ENCODE results near the gene SEZ6. TPM values are rescaled to one million over a fixed set of nuclear protein-coding genes. Genes with fewer than 3 reads are reported as not detected.

SEZ6 gene
- total and polyA plus RNA-seq, 4 donors: 0.07 to 0.54 (median 0.18) TPM; not detected in 1

DNA sequence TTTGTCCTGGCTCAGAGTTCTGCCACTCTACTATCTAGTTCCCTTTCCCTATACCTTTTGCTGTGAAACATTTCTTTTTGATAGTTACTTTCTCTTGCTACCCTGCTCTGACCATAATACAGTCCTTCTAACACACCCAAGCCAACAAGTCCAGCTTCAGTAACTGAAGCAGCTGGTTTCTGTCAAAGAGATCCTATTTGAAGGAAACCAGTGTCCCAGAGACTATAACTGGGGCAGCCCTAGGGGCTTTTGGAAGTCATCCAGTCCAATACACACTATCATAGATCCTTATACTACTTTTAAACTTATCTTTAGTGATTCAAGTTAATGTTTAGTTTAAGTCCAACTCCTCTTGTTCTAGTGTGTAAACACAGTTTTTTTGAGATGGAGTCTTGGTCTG is 85.6 kb downstream of the SEZ6 start:
- no peak for ATAC-seq (ENCODE audit: insufficient read depth, low FRiP score)
- Histone ChIP-seq H3K4me3 (no peak overlapping the region), H3K9me3 (ENCODE audit: control insufficient read depth in 4 of 4, insufficient read depth in 3 of 4, low read length in 3 of 4) (peaks cover 0 to 2% (median 0%) of the 10 kb centered on the region in 4 donors), H3K36me3 (ENCODE audit: control insufficient read depth in 4 of 4, insufficient read depth in 4 of 4, low read length in 4 of 4) (peaks cover 43 to 57% (median 46%) of the 10 kb centered on the region in 4 donors), H3K4me1 (ENCODE audit: control insufficient read depth in 5 of 5, insufficient read depth in 5 of 5, low read length in 5 of 5) (peaks cover 0 to 6% (median 0%) of the 10 kb centered on the region in 5 donors), H3K27me3 (ENCODE audit: control insufficient read depth in 3 of 3, insufficient read depth in 3 of 3, low read length in 2 of 3) (no peaks in the 10 kb centered on the region), H3K9ac (ENCODE audit: insufficient read depth in 1 of 2, low read length in 2 of 2) (peak overlapping the region in 1 of 2 donors; percentile 19), H3K27ac (ENCODE audit: low read depth in 1 of 2, low read length in 1 of 2) (no peak overlapping the region)
- peak in 2 of 3 donors; percentile 77 to 87 for DNase-seq
- TF ChIP-seq, protein P1, sequence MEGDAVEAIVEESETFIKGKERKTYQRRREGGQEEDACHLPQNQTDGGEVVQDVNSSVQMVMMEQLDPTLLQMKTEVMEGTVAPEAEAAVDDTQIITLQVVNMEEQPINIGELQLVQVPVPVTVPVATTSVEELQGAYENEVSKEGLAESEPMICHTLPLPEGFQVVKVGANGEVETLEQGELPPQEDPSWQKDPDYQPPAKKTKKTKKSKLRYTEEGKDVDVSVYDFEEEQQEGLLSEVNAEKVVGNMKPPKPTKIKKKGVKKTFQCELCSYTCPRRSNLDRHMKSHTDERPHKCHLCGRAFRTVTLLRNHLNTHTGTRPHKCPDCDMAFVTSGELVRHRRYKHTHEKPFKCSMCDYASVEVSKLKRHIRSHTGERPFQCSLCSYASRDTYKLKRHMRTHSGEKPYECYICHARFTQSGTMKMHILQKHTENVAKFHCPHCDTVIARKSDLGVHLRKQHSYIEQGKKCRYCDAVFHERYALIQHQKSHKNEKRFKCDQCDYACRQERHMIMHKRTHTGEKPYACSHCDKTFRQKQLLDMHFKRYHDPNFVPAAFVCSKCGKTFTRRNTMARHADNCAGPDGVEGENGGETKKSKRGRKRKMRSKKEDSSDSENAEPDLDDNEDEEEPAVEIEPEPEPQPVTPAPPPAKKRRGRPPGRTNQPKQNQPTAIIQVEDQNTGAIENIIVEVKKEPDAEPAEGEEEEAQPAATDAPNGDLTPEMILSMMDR (IDR thresholded peaks at IDR 0.05; ENCODE audit: control extremely low read depth, extremely low read depth): no peak

DNA sequence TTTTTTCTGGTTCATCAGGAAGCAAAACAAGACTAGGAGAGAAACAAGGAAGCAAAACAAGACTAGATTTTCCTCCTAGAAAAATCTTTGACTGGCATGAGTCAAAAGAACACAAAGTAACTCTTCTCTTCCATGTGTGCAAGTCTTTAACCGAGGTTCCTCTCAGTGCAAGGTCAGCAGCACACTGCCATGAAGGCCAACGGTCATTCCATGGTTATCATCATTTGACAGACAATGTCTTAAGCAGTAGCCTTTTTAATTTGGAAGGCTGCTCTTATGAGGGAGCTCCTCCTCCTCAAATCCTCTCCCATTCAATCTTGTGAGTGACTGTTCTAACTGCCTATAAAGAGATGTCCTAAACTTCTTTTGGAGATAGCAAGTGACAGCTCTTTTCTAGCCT is 87.5 kb downstream of the SEZ6 start:
- Histone ChIP-seq H3K27ac (ENCODE audit: low read depth in 1 of 2, low read length in 1 of 2) (no peak overlapping the region), H3K4me3 (no peak overlapping the region), H3K9ac (ENCODE audit: insufficient read depth in 1 of 2, low read length in 2 of 2) (no peak overlapping the region), H3K9me3 (ENCODE audit: control insufficient read depth in 4 of 4, insufficient read depth in 3 of 4, low read length in 3 of 4) (peaks cover 0 to 2% (median 0%) of the 10 kb centered on the region in 4 donors), H3K36me3 (ENCODE audit: control insufficient read depth in 4 of 4, insufficient read depth in 4 of 4, low read length in 4 of 4) (peaks cover 48 to 64% (median 51%) of the 10 kb centered on the region in 4 donors), H3K27me3 (ENCODE audit: control insufficient read depth in 3 of 3, insufficient read depth in 3 of 3, low read length in 2 of 3) (no peaks in the 10 kb centered on the region), H3K4me1 (ENCODE audit: control insufficient read depth in 5 of 5, insufficient read depth in 5 of 5, low read length in 5 of 5) (peaks cover 0 to 6% (median 0%) of the 10 kb centered on the region in 5 donors)
- ATAC-seq (ENCODE audit: insufficient read depth, low FRiP score) (no peak), DNase-seq (no peak)
- TF ChIP-seq, protein P1 (IDR thresholded peaks at IDR 0.05; ENCODE audit: control extremely low read depth, extremely low read depth): no peak
- WGBS, 2 donors: 79 to 87% methylated on average over 2 of the region's 2 CpGs

DNA sequence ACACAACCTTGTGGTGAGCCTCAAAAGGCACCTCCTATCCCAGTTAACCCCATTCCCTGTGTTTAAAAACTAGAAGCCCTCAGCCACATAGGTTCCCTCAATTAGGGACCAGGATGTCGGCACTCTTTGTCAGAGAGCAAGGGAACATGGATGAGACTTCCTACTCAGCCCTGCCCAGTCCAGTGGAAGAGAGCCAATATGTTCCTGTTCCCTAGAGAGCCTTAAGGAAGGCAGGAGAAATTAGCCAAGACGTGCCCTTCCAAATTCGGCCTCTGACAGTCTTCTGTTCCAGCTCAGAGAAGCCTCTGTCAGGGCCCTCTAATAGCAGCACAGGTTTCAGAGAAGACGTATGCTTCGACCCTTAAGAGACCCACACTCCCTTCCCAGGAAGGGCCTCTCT is 88.4 kb downstream of the SEZ6 start:
- no peak overlapping the region for H3K27ac ChIP-seq (ENCODE audit: low read depth in 1 of 2, low read length in 1 of 2)
- H3K27me3 ChIP-seq (ENCODE audit: control insufficient read depth in 3 of 3, insufficient read depth in 3 of 3, low read length in 2 of 3): no peaks in the 10 kb centered on the region
- no peak for ATAC-seq (ENCODE audit: insufficient read depth, low FRiP score)
- peaks cover 53 to 67% (median 56%) of the 10 kb centered on the region in 4 donors for H3K36me3 ChIP-seq (ENCODE audit: control insufficient read depth in 4 of 4, insufficient read depth in 4 of 4, low read length in 4 of 4)
- TF ChIP-seq, protein P1 (IDR thresholded peaks at IDR 0.05; ENCODE audit: control extremely low read depth, extremely low read depth): no peak
- H3K9ac ChIP-seq (ENCODE audit: insufficient read depth in 1 of 2, low read length in 2 of 2): no peak overlapping the region
- H3K4me1 ChIP-seq (ENCODE audit: control insufficient read depth in 5 of 5, insufficient read depth in 5 of 5, low read length in 5 of 5): peaks cover 0 to 6% (median 3%) of the 10 kb centered on the region in 5 donors
- no peak overlapping the region for H3K4me3 ChIP-seq
- 81 to 92% methylated on average over 5 of the region's 5 CpGs for WGBS, 2 donors
- no peak for DNase-seq
- peaks cover 0 to 2% (median 0%) of the 10 kb centered on the region in 4 donors for H3K9me3 ChIP-seq (ENCODE audit: control insufficient read depth in 4 of 4, insufficient read depth in 3 of 4, low read length in 3 of 4)

DNA sequence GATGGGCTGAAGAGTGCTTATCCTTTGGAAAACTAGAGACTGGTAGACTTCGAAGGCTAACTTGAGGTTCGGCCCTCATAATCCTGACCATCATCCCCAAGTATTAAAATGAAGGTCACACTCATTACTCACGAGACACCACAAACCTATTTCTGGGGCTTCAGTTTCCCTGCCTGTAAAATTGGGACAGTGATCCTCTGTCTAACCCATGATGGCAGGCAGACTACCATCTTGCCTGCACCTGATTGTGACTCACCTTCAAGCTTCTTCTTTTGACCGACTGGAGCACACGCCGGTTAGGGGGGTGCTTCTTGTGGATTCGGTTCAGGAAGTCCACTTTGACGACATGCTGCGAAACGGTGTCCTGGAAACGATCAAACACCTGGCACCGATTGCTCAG is 88.8 kb downstream of the SEZ6 start:
- Histone ChIP-seq H3K9me3 (ENCODE audit: control insufficient read depth in 4 of 4, insufficient read depth in 3 of 4, low read length in 3 of 4) (peaks cover 0 to 2% (median 0%) of the 10 kb centered on the region in 4 donors), H3K36me3 (ENCODE audit: control insufficient read depth in 4 of 4, insufficient read depth in 4 of 4, low read length in 4 of 4) (peaks cover 54 to 70% (median 58%) of the 10 kb centered on the region in 4 donors), H3K27ac (ENCODE audit: low read depth in 1 of 2, low read length in 1 of 2) (no peak overlapping the region), H3K4me1 (ENCODE audit: control insufficient read depth in 5 of 5, insufficient read depth in 5 of 5, low read length in 5 of 5) (peaks cover 0 to 6% (median 3%) of the 10 kb centered on the region in 5 donors), H3K27me3 (ENCODE audit: control insufficient read depth in 3 of 3, insufficient read depth in 3 of 3, low read length in 2 of 3) (no peaks in the 10 kb centered on the region), H3K9ac (ENCODE audit: insufficient read depth in 1 of 2, low read length in 2 of 2) (no peak overlapping the region), H3K4me3 (no peak overlapping the region)
- DNase-seq (no peak), ATAC-seq (ENCODE audit: insufficient read depth, low FRiP score) (no peak)
- WGBS, 2 donors: 86 to 89% methylated on average over 12 of the region's 12 CpGs
- TF ChIP-seq, protein P1 (IDR thresholded peaks at IDR 0.05; ENCODE audit: control extremely low read depth, extremely low read depth): no peak

Measured in lung (tissue), 12 donors.